GM23248 (cell line): ENCODE data around the gene SKI. TPM values are rescaled to one million over a fixed set of nuclear protein-coding genes. Genes with fewer than 3 reads are reported as not detected.

ENCODE experiments used
- DNase-seq: peaks from one replicate; pipeline ENCODE4 v3.0.0-alpha.2; 2015
- H2AFZ ChIP-seq: fragments of 200-600 bp; sonication (generic); 2 replicates; pipeline ENCODE4 v1.6.1; 2016; ENCODE audit warnings: antibody characterized with exemption
- H3F3A ChIP-seq: fragments of 200-600 bp; sonication (generic); 2 replicates; pipeline ENCODE4 v1.6.1; 2016; ENCODE audit warnings: mild to moderate bottlenecking, antibody characterized with exemption, mixed run types; ENCODE audit not compliant: insufficient read depth
- H3K27ac ChIP-seq: fragments of 200-600 bp; sonication (generic); 2 replicates; pipeline ENCODE4 v1.5.1; 2016; ENCODE audit warnings: mild to moderate bottlenecking
- H3K27me3 ChIP-seq: fragments of 200-600 bp; sonication (generic); replicated peaks from 2 replicates; pipeline ENCODE4 v1.6.1; 2016; ENCODE audit warnings: mild to moderate bottlenecking; ENCODE audit not compliant: insufficient read depth
- H3K36me3 ChIP-seq: fragments of 200-600 bp; sonication (generic); 2 replicates; pipeline ENCODE4 v1.6.1; 2016; ENCODE audit warnings: low read depth, mild to moderate bottlenecking
- H3K4me1 ChIP-seq: fragments of 200-600 bp; sonication (generic); 2 replicates; pipeline ENCODE4 v1.6.1; 2016; ENCODE audit warnings: mild to moderate bottlenecking; ENCODE audit not compliant: insufficient read depth
- H3K4me2 ChIP-seq: fragments of 200-600 bp; sonication (generic); one replicate; pipeline ENCODE4 v1.6.1; 2016; ENCODE audit warnings: mild to moderate bottlenecking; ENCODE audit not compliant: unreplicated experiment
- H3K4me3 ChIP-seq: fragments of 200-600 bp; sonication (generic); 2 replicates; pipeline ENCODE4 v1.5.1; 2016; ENCODE audit warnings: mild to moderate bottlenecking
- H3K79me2 ChIP-seq: fragments of 200-600 bp; sonication (generic); 2 replicates; pipeline ENCODE4 v1.6.1; 2016; ENCODE audit warnings: mild to moderate bottlenecking; ENCODE audit not compliant: insufficient read depth
- H3K9ac ChIP-seq: fragments of 200-600 bp; sonication (generic); 2 replicates; pipeline ENCODE4 v1.6.1; 2016; ENCODE audit warnings: mild to moderate bottlenecking
- H3K9me2 ChIP-seq: fragments of 200-600 bp; sonication (generic); 2 replicates; pipeline ENCODE4 v1.6.1; 2016; ENCODE audit warnings: mixed run types, mild to moderate bottlenecking, moderate library complexity; ENCODE audit not compliant: insufficient read depth
- H3K9me3 ChIP-seq: fragments of 200-600 bp; sonication (generic); one replicate; pipeline ENCODE4 v1.6.1; 2017; ENCODE audit warnings: low read depth
- H4K20me1 ChIP-seq: fragments of 200-600 bp; sonication (generic); 2 replicates; pipeline ENCODE4 v1.6.0; 2016; ENCODE audit not compliant: insufficient read depth
- EZH2 ChIP-seq: fragments of 200-600 bp; sonication (generic); IDR thresholded peaks from 2 replicates; pipeline ENCODE4 v1.6.1; 2018; ENCODE audit warnings: antibody characterized with exemption, mild to moderate bottlenecking; ENCODE audit not compliant: insufficient read depth, poor library complexity, severe bottlenecking
- EZH2phosphoT487 ChIP-seq: fragments of 200-600 bp; sonication (generic); IDR thresholded peaks from 2 replicates; pipeline ENCODE4 v1.6.1; 2018; ENCODE audit warnings: antibody characterized with exemption, moderate library complexity, mild to moderate bottlenecking, low read depth; ENCODE audit not compliant: insufficient read depth
- WGBS, 2 experiments: methylation state at CpG; one replicate each; pipeline ENCODE4 v1.1.6; 2015 to 2017; ENCODE audit warnings: low lambda C conversion rate in 2 of 2, low coverage in 1 of 2; ENCODE audit errors: missing lambda C conversion rate in 2 of 2; 5-methylcytosine and 5-hydroxymethylcytosine counted together
- in situ Hi-C: fragments of 300-500 bp; cut with MboI; formaldehyde crosslinking; loops from 2 replicates; pipeline ENCODE4 v1.15.0; 2020
- polyA plus RNA-seq: library from polyadenylated mRNA; unstranded; fragments of >200 nt; fragmentation: Nextera tagmentation; extraction: Ambion mirVana; gene quantifications from 2 replicates; pipeline ENCODE4 v1.2.1, GENCODE V29; 2016
- total RNA-seq: library from RNA; depleted of rRNA; stranded (reverse); fragments of >200 nt; shearing (Covaris generic); gene quantifications from 2 replicates; pipeline ENCODE4 v1.2.3, GENCODE V29; 2014

The SKI gene
- total and polyA plus RNA-seq, 2 experiments from 2014 or later: 3.8 to 23.1 TPM

DNA sequence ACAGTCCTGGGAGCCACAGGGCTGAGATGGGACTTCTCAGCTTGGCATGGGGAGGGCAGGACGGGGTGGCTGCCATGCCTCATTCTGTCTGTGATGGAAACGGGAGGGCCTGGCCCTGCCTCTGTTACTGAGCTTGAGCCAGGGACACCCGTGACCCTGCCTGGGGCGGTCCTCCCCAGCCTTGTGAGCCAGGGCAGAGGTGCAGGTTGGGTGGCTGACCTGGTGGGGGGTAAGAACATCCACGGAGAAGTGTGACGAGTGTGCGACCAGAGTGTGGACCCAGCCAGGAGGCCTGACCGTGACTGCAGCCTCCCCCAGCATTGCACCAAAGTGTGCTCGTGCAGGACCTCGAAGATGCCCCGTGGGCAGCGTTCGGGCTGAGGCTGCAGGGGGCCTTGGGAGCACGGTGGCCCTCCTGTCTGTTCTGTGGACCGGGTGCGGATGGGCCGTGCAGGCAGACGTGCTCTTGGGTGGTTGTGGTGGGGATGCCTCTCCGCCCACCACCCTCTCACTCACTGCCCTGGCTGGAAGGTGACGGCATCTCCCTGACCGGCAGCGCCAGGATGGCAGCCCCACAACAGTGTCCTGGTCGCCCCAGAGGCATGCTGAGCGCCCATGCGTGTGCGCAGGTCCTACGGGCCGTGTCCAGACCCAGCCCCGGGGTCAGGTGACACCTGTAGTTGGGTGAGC, 45.4 kb downstream of the SKI start:
- no peak for DNase-seq
- Histone ChIP-seq H3K9me2 (no peaks in the 10 kb centered on the region), H3K4me3 (no peak overlapping the region), H2AFZ (no peak overlapping the region), H3K4me2 (no peak overlapping the region), H3K9me3 (no peaks in the 10 kb centered on the region), H4K20me1 (peaks cover 14% of the 10 kb centered on the region; the same call in 1 of the 2 replicates), H3K9ac (no peak overlapping the region), H3F3A (peaks cover 5% of the 10 kb centered on the region; the same call in 1 of the 2 replicates), H3K4me1 (peaks cover 37% of the 10 kb centered on the region), H3K79me2 (peaks cover 100% of the 10 kb centered on the region), H3K27me3 (no peaks in the 10 kb centered on the region), H3K36me3 (no peaks in the 10 kb centered on the region), H3K27ac (no peak overlapping the region)
- in situ Hi-C loops: no loop called here
- TF ChIP-seq EZH2phosphoT487 (no peak), EZH2 (no peak)
- 72 to 73% methylated on average over 29 of the region's 29 CpGs for WGBS, 2 experiments

DNA sequence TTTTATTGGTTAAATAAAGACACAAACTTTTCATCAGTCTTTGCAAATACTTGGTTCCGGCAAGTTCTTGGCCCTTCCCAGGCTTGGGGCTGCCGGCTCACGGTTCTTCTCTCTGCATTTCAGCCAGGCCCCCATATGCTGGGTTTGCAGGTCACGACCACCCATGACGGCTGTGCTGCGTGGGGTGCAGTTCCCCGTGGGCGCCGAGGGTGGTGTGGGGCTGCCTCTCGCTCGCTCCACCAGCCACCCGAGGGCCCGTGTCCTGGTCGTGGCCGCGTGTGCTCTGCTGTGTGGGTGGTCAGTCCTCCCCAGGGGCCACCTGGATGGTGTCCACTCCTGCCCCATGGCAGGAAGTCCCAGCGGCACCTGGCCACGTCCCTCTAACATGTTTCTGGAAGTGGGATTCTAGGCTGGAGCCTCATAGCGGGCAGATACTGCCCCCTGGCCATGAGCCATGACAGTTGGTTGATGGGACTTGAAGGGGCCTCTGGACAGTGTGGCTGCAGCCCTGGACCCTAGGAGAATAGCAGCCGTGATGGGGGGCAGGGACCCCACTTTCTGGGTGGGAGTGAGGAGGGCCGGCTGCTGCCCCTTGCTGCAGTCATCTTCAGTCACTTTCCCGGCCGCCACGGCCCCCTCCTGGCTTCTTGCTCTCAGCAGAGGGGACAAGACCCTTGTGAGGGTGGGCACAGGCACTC, 46.3 kb downstream of the SKI start:
- H3K4me3 ChIP-seq: no peak overlapping the region
- no peak overlapping the region for H3K27ac ChIP-seq
- H3K36me3 ChIP-seq: no peaks in the 10 kb centered on the region
- no peak overlapping the region for H2AFZ ChIP-seq
- peaks cover 11% of the 10 kb centered on the region; the same call in 1 of the 2 replicates for H4K20me1 ChIP-seq
- H3F3A ChIP-seq: peaks cover 5% of the 10 kb centered on the region; the same call in 1 of the 2 replicates
- H3K4me1 ChIP-seq: peaks cover 42% of the 10 kb centered on the region
- no peaks in the 10 kb centered on the region for H3K9me2 ChIP-seq
- in situ Hi-C loops: no loop called here
- WGBS, 2 experiments: 79 to 80% methylated on average over 23 to 24 of the region's 24 CpGs
- TF ChIP-seq EZH2phosphoT487: no peak
- no peak for TF ChIP-seq EZH2
- no peak for DNase-seq
- H3K9ac ChIP-seq: no peak overlapping the region
- H3K4me2 ChIP-seq: no peak overlapping the region
- no peaks in the 10 kb centered on the region for H3K9me3 ChIP-seq
- H3K79me2 ChIP-seq: peaks cover 100% of the 10 kb centered on the region
- H3K27me3 ChIP-seq: no peaks in the 10 kb centered on the region

GRCh38 chr1:2274929-2275475, 46.9 kb downstream of the SKI start:
- Histone ChIP-seq H3K9me2 (no peaks in the 10 kb centered on the region), H3K27me3 (no peaks in the 10 kb centered on the region), H3K36me3 (no peaks in the 10 kb centered on the region), H2AFZ (no peak overlapping the region), H3K9ac (0 out of 2 replicates have a peak overlapping the region, but pooled peaks have one; percentile 17), H4K20me1 (peaks cover 11% of the 10 kb centered on the region; the same call in 1 of the 2 replicates), H3K4me2 (no peak overlapping the region), H3K4me3 (no peak overlapping the region), H3K27ac (peak overlapping the region; percentile 55; the same call in 1 of the 2 replicates), H3K79me2 (peaks cover 100% of the 10 kb centered on the region), H3K9me3 (no peaks in the 10 kb centered on the region), H3F3A (peaks cover 5% of the 10 kb centered on the region; the same call in 1 of the 2 replicates), H3K4me1 (peaks cover 48% of the 10 kb centered on the region)
- in situ Hi-C loops: no loop called here
- WGBS, 2 experiments: 78% methylated on average over 21 of the region's 21 CpGs
- no peak for TF ChIP-seq EZH2phosphoT487
- no peak for TF ChIP-seq EZH2
- no peak for DNase-seq

- in situ Hi-C loops: no loop called here
- Histone ChIP-seq H3K27me3 (no peaks in the 10 kb centered on the region), H3K9me3 (no peaks in the 10 kb centered on the region), H3K9ac (peak overlapping the region; percentile 17), H3K4me1 (peaks cover 51% of the 10 kb centered on the region), H3K9me2 (no peaks in the 10 kb centered on the region), H3K79me2 (peaks cover 96% of the 10 kb centered on the region), H3K4me2 (peak overlapping the region; percentile 20), H3K4me3 (no peak overlapping the region), H4K20me1 (peaks cover 11% of the 10 kb centered on the region; the same call in 1 of the 2 replicates), H3K36me3 (no peaks in the 10 kb centered on the region), H3K27ac (peak overlapping the region; percentile 55; the same call in 1 of the 2 replicates), H3F3A (peaks cover 5% of the 10 kb centered on the region; the same call in 1 of the 2 replicates), H2AFZ (no peak overlapping the region)
- no peak for TF ChIP-seq EZH2phosphoT487
- TF ChIP-seq EZH2: no peak
- 46 to 55% methylated on average over 12 to 14 of the region's 14 CpGs for WGBS, 2 experiments
- DNase-seq: peak; percentile 67
These were observed 47.8 kb downstream of the SKI start for GRCh38 chr1:2275796-2276536.
